ENCODE measurements around the gene GALNT8.

The GALNT8 gene, protein sequence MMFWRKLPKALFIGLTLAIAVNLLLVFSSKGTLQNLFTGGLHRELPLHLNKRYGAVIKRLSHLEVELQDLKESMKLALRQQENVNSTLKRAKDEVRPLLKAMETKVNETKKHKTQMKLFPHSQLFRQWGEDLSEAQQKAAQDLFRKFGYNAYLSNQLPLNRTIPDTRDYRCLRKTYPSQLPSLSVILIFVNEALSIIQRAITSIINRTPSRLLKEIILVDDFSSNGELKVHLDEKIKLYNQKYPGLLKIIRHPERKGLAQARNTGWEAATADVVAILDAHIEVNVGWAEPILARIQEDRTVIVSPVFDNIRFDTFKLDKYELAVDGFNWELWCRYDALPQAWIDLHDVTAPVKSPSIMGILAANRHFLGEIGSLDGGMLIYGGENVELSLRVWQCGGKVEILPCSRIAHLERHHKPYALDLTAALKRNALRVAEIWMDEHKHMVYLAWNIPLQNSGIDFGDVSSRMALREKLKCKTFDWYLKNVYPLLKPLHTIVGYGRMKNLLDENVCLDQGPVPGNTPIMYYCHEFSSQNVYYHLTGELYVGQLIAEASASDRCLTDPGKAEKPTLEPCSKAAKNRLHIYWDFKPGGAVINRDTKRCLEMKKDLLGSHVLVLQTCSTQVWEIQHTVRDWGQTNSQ

DNA sequence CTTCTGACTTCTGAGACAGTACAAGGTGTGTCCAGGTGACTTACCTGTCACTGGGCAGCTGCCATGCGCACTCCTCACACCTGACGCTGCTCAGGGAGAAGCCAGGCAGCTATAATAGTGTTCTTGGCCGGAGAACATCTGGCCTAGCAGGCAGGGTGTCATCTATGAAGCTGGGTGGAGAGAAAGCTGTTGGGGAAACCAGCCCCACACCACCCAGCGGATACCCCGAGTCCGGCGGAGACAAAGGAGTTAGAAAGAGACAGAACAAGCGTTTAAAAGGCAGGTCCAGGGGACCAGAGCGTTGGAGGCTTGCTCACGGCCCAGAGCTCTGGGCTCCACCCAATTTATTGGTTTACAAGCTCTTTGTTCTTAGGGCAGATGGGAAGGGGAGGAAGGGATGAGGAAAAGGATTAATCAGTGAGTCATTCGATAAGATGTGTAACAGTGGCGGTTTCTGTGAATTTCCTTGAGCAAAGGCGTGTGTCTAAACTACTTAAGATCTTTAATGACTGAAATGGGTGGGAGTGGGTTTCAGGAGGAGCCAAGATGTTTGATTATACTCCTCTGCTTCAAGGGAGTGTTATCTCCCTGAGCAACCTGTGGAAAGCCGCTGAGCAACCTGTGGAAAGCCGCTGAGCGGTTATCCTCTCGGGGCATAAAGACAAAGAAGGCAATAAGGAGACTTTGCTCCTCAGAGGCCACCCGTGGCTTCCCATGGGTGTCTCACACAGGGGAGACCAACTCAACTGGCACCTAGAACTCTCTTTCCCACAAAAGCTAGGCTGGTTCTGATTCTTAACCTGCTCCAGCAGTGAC, at the start of gene GALNT8:
TSS of gene GALNT8 (plus strand) at position 580 of the 816 bp plus-strand sequence. CDS start 278 bp downstream, outside the sequence.
- H3K4me1 Mint-ChIP-seq (ENCODE audit: low read depth) = no peaks in the 10 kb centered on the region
- DNase-seq (ENCODE audit: low spot score) = no peak
- H3K4me3 Mint-ChIP-seq = no peak within 1 kb of the TSS
- H3K36me3 Mint-ChIP-seq (ENCODE audit: low read depth) = no peaks in the 10 kb centered on the region
- H3K9me3 Mint-ChIP-seq = no peaks in the 10 kb centered on the region
- no peak within 1 kb of the TSS for H3K27ac Mint-ChIP-seq
- peaks cover 40% of the 10 kb centered on the region for H3K27me3 Mint-ChIP-seq (ENCODE audit: low read depth)

DNA sequence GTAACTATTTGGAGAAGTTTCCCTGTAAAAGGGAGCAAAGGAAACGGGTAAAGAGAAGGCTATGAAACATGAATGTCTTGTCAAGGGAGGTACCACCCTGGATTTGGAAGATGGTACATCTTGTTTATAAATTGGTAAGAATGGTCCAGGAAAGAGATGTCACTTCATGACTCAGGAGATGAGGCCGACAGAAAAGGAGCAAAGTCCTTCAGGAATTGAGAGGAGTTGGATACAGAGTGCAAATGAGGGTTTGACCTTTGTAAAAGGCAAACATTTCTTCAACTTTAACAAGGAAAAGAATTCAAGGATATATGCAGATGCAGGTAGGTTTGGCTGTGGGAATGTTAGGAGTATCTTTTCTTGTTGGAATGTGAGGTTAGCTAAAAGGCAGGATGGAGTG, 40.5 kb upstream of the GALNT8 start:
- H3K36me3 Mint-ChIP-seq (ENCODE audit: low read depth) = peaks cover 21% of the 10 kb centered on the region
- no peak overlapping the region for H3K27ac Mint-ChIP-seq
- no peaks in the 10 kb centered on the region for H3K27me3 Mint-ChIP-seq (ENCODE audit: low read depth)
- H3K9me3 Mint-ChIP-seq = no peaks in the 10 kb centered on the region
- DNase-seq (ENCODE audit: low spot score) = no peak
- H3K4me1 Mint-ChIP-seq (ENCODE audit: low read depth) = no peaks in the 10 kb centered on the region
- no peak overlapping the region for H3K4me3 Mint-ChIP-seq

DNA sequence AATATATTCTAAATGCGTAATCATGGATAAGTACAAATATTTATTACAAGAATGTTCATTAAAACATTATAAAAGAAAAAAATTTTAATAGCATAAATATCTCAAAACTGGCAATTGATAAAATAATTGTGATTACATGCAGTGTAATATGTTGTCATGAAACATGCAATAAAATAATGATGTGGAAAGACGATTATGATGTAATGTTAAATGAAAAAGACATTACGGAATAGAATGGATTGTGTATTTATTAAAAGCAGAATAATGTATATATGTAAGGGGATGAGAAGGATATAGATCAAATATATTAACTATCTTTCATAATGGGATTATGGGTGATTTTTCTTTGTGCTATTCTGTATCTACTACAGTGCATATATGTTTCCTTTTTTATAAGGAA, 38.5 kb upstream of the GALNT8 start:
- H3K27ac Mint-ChIP-seq = no peak overlapping the region
- H3K36me3 Mint-ChIP-seq (ENCODE audit: low read depth) = peaks cover 25% of the 10 kb centered on the region
- no peaks in the 10 kb centered on the region for H3K4me1 Mint-ChIP-seq (ENCODE audit: low read depth)
- H3K4me3 Mint-ChIP-seq = no peak overlapping the region
- DNase-seq (ENCODE audit: low spot score) = no peak
- no peaks in the 10 kb centered on the region for H3K27me3 Mint-ChIP-seq (ENCODE audit: low read depth)
- no peaks in the 10 kb centered on the region for H3K9me3 Mint-ChIP-seq

DNA sequence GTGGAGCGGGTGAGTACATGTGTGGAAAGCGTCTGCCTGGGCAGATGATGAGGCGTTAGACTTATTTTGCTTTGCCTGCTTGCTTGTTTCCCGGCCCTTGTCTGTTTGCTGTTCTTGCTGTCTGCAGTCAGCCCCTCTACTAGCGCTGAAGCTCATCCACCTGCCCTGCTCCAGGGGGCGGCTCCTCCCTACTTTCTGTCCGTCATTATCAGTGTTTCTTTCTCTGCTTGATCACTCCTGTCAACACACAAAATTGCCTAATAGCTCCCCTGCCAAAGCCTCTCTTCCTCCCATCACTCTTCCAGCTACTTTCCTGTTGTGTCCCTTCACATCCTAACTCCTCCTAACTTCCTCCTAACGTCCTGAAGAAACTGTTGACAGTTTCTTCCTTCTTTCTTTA, 34.9 kb upstream of the GALNT8 start:
- no peak overlapping the region for H3K27ac Mint-ChIP-seq

DNA sequence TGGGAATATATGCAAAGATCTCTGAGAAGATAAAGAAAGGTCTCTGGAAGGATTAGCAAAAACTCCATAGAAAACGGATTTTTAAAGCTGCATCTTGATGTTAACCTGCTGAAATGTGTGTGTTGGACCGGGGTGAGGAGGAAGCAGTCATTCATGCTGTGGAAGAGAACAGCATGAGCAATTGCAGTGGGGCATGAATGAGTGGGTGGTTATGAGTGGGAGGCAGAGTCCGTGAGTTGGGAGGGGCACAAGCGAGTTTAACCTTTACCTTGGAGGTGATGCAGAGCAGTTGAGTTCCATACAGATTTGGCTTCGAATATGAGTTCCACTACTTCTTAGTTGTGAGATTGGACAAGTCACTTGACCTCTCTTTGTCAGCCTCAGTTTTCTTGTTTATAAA, 29.4 kb upstream of the GALNT8 start:
- H3K36me3 Mint-ChIP-seq (ENCODE audit: low read depth) = peaks cover 17% of the 10 kb centered on the region
- no peak for DNase-seq (ENCODE audit: low spot score)
- no peaks in the 10 kb centered on the region for H3K4me1 Mint-ChIP-seq (ENCODE audit: low read depth)
- H3K27me3 Mint-ChIP-seq (ENCODE audit: low read depth) = no peaks in the 10 kb centered on the region
- no peak overlapping the region for H3K4me3 Mint-ChIP-seq
- no peaks in the 10 kb centered on the region for H3K9me3 Mint-ChIP-seq
- H3K27ac Mint-ChIP-seq = no peak overlapping the region

More for the DNA sequence above, 34.9 kb upstream of the GALNT8 start:
- H3K27me3 Mint-ChIP-seq (ENCODE audit: low read depth) = no peaks in the 10 kb centered on the region
- H3K4me1 Mint-ChIP-seq (ENCODE audit: low read depth) = no peaks in the 10 kb centered on the region
- DNase-seq (ENCODE audit: low spot score) = no peak
- H3K4me3 Mint-ChIP-seq = no peak overlapping the region
- peaks cover 30% of the 10 kb centered on the region for H3K36me3 Mint-ChIP-seq (ENCODE audit: low read depth)
- no peaks in the 10 kb centered on the region for H3K9me3 Mint-ChIP-seq

DNA sequence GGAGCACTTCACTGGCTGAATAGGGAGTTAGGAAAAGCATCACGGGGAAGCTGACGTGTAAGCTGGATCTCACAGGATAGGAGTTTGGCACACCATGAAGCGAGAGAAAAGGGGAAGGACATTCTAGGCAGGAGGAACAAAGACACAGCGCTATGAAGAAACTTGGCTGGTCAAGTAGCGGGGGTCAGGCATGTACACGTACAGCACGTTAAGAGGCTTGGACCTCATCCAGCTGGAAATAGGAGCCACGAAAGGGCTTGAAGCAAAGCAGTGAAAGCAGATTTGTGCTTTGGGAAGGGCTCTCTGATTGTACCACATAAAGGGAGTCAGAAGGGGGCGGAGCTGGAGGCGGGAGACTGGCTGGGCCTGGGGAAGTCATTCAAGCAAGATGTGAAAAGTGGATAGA, 19.6 kb upstream of the GALNT8 start:
- H3K27ac Mint-ChIP-seq = no peak overlapping the region
- H3K4me1 Mint-ChIP-seq (ENCODE audit: low read depth) = peaks cover 2% of the 10 kb centered on the region
- no peak overlapping the region for H3K4me3 Mint-ChIP-seq
- no peak for DNase-seq (ENCODE audit: low spot score)
- no peaks in the 10 kb centered on the region for H3K27me3 Mint-ChIP-seq (ENCODE audit: low read depth)
- H3K9me3 Mint-ChIP-seq = no peaks in the 10 kb centered on the region
- peaks cover 2% of the 10 kb centered on the region for H3K36me3 Mint-ChIP-seq (ENCODE audit: low read depth)

DNA sequence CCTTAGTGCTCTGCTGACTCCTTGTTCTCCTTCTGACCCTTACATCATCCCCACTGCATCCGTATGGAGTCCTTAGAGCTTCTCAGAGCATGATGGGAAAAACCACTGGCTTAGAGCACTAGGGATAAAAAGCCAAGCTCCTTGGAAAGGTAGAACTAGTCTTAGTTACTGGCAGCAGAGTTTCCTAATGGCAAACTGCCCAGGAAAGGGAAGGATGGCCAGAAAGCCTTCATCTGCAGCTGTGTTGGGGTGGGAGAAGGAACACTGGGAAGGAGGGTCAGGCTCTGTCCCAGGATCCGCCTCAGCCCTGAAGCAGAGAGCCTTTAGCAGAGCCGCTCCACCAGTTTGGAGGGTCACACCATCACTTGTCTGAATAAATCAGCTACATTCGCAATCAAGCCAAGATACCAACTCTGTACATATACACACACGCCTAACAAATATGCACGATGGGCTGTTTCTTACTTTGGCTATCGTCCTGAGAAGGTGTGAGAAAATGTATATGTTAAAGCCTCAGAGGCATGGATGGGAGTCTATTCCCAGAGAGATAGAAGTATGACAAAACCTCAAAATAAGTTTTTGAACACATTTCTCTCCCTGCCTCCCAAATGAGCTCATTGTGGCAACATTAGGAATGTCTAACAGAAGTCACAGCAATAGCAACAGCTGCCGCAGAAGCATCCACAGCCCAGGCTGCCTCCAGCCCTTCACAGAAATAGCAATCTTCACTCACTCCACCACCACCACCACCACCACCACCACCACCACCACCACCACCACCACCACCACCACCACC, 18.6 kb upstream of the GALNT8 start:
- H3K36me3 Mint-ChIP-seq (ENCODE audit: low read depth) = peaks cover 2% of the 10 kb centered on the region
- DNase-seq (ENCODE audit: low spot score) = no peak
- peaks cover 7% of the 10 kb centered on the region for H3K27me3 Mint-ChIP-seq (ENCODE audit: low read depth)
- H3K4me3 Mint-ChIP-seq = no peak overlapping the region
- H3K4me1 Mint-ChIP-seq (ENCODE audit: low read depth) = peaks cover 2% of the 10 kb centered on the region
- H3K9me3 Mint-ChIP-seq = no peaks in the 10 kb centered on the region
- H3K27ac Mint-ChIP-seq = no peak overlapping the region

DNA sequence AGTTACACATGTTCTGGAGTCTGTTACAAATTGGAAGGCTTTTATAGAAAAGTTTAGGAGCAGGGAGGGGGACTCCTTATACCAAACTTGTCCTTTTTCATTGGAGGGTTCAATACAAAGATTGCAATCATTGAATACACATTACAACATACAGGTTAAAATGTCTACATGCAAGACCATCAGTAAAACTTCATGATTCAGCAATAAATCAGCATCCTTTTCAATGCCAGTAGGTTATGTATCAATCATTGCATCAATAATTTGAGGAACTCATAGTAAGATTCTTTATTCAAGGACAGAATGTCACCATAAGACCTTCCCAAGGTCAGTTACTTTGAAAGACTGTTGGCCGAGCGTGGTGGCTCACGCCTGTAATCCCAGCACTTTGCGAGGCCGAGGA, 16.5 kb upstream of the GALNT8 start:
- Mint-ChIP-seq H3K9me3 (no peaks in the 10 kb centered on the region), H3K36me3 (ENCODE audit: low read depth) (peaks cover 2% of the 10 kb centered on the region), H3K4me1 (ENCODE audit: low read depth) (peaks cover 2% of the 10 kb centered on the region), H3K4me3 (no peak overlapping the region), H3K27ac (no peak overlapping the region), H3K27me3 (ENCODE audit: low read depth) (peaks cover 22% of the 10 kb centered on the region)
- DNase-seq (ENCODE audit: low spot score) = no peak

DNA sequence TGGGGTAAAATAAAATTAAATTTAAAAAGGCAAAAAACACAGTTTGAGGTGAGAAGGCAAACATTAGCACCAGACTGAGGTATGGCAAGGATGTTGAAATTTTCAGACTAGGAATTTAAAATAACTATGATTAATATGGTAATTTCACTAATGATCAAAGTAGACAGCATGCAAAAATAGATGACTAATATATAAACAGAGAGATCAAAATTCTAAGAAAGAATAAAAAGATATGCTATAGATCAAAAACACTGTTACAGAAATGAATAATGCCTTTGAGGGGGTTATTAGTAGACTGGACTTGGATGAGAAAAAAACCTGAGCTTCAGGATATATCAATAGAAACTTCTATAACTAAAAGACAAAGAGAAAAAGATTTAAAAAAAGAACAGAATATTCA, 14.4 kb upstream of the GALNT8 start:
- DNase-seq (ENCODE audit: low spot score) = no peak
- H3K4me3 Mint-ChIP-seq = no peak overlapping the region
- no peaks in the 10 kb centered on the region for H3K9me3 Mint-ChIP-seq
- peaks cover 32% of the 10 kb centered on the region for H3K27me3 Mint-ChIP-seq (ENCODE audit: low read depth)
- H3K4me1 Mint-ChIP-seq (ENCODE audit: low read depth) = peaks cover 2% of the 10 kb centered on the region
- peaks cover 2% of the 10 kb centered on the region for H3K36me3 Mint-ChIP-seq (ENCODE audit: low read depth)
- H3K27ac Mint-ChIP-seq = no peak overlapping the region

DNA sequence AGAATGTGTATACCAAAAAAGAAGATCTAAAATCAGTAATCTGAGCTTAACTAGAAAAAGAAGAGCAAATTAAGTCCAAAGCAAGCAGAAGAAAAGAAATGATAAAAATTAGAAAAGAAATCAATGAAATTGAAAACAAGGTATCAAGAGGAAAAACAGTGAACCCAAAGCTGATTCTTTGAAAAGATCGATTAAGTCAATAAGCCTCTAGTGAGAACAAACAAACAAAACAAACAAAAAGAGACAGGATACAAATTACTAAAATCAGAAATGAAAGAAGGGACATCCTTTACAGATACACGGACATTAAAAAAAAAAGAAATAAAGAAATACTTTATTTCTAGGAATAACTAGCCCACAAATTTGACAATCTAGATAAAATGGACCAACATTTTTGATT, 12.9 kb upstream of the GALNT8 start:
- Mint-ChIP-seq H3K9me3 (no peaks in the 10 kb centered on the region), H3K4me1 (ENCODE audit: low read depth) (peaks cover 2% of the 10 kb centered on the region), H3K4me3 (no peak overlapping the region), H3K27me3 (ENCODE audit: low read depth) (peaks cover 32% of the 10 kb centered on the region), H3K36me3 (ENCODE audit: low read depth) (peaks cover 2% of the 10 kb centered on the region), H3K27ac (no peak overlapping the region)
- no peak for DNase-seq (ENCODE audit: low spot score)

DNA sequence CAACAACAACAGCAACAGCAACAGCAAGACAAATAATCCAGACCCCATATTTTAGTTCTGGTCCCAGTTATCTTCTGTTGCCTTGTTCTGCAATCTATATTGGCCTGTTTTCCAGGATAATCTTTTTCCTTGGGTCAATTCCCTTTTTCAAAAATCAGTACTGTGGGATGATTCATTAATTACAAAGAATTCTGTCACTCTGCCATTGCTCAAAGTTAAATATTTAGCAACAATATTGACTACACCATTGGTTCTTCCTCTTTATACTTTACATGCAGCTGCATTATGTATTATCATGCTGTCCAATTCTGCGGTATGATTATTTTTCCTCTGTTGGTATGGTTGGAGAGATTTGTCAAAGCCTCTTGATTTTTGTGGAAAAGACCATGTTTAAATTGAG, 10.1 kb upstream of the GALNT8 start:
- Mint-ChIP-seq H3K36me3 (ENCODE audit: low read depth) (peaks cover 2% of the 10 kb centered on the region), H3K27me3 (ENCODE audit: low read depth) (peaks cover 32% of the 10 kb centered on the region), H3K4me1 (ENCODE audit: low read depth) (peaks cover 2% of the 10 kb centered on the region), H3K27ac (no peak overlapping the region), H3K4me3 (no peak overlapping the region), H3K9me3 (no peaks in the 10 kb centered on the region)
- DNase-seq (ENCODE audit: low spot score) = no peak

DNA sequence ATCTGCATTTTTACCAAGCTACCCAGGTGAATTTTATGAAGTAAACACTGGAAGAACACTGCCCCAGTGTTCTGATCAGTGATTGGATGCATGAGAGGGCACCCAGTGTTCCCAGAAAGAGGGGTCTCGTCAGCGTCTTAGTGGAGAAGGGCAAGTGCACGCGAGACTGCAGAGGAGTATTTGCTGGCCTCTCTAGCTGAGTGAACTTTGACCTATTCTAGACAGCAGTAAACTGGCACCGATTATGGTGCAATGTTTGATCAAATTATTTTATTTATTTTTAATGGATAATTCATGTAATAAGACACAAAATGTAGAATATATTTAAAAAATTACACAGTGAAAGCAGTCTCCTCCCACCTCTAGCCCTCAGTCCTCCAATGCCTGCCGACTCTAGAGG, 5.3 kb upstream of the GALNT8 start:
- H3K27ac Mint-ChIP-seq = no peak overlapping the region
- H3K27me3 Mint-ChIP-seq (ENCODE audit: low read depth) = peaks cover 14% of the 10 kb centered on the region
- no peak overlapping the region for H3K4me3 Mint-ChIP-seq
- H3K36me3 Mint-ChIP-seq (ENCODE audit: low read depth) = no peaks in the 10 kb centered on the region
- DNase-seq (ENCODE audit: low spot score) = no peak
- no peaks in the 10 kb centered on the region for H3K9me3 Mint-ChIP-seq
- no peaks in the 10 kb centered on the region for H3K4me1 Mint-ChIP-seq (ENCODE audit: low read depth)

DNA sequence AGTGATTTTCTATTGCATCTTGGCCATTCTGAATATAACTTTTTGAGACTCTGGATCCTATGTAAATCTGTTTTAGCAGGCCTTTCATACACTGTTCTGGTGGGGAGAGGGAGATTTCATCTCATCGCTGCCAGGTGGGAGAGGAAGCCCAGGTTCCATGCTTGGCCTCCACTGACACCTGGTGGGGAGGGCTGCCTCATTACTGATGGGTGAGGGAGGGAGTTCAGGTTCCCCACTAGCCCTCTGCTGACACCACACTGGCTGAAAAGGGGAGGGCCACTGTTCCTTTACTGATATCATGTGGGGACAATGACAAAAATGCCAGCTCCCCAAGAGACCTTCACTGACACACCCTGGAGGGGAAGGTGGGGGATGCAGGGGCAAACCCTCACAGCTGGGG, 2.4 kb upstream of the GALNT8 start:
- H3K4me3 Mint-ChIP-seq = no peak overlapping the region
- H3K4me1 Mint-ChIP-seq (ENCODE audit: low read depth) = no peaks in the 10 kb centered on the region
- H3K36me3 Mint-ChIP-seq (ENCODE audit: low read depth) = no peaks in the 10 kb centered on the region
- H3K9me3 Mint-ChIP-seq = no peaks in the 10 kb centered on the region
- no peak for DNase-seq (ENCODE audit: low spot score)
- peaks cover 34% of the 10 kb centered on the region for H3K27me3 Mint-ChIP-seq (ENCODE audit: low read depth)
- H3K27ac Mint-ChIP-seq = no peak overlapping the region

All from T-helper 2 cell treated with Interferon-gamma antibody and Interleukin-4, amounts not matched to agents 5 μg/mL and 100 μg/mL, for 36 hours (primary cell).